Stimulated activated CD4-positive, alpha-beta T cell treated with anti-CD3 and anti-CD28 coated beads, Interleukin-1b, Interleukin-23, amount 100 ng/mL, for 1 hour (primary cell): ENCODE results near the gene TRAFD1.
"Not testable (repeated sequence)": the region's sequence is repeated elsewhere in the genome, so short reads cannot be mapped to it uniquely, and the experiment has no call there.

Experiments used
- DNase-seq, 2 donors: peaks; one replicate each; pipeline ENCODE4 v3.0.0-alpha.2; 2020; ENCODE audit warnings: low read depth in 2 of 2

The TRAFD1 gene, protein sequence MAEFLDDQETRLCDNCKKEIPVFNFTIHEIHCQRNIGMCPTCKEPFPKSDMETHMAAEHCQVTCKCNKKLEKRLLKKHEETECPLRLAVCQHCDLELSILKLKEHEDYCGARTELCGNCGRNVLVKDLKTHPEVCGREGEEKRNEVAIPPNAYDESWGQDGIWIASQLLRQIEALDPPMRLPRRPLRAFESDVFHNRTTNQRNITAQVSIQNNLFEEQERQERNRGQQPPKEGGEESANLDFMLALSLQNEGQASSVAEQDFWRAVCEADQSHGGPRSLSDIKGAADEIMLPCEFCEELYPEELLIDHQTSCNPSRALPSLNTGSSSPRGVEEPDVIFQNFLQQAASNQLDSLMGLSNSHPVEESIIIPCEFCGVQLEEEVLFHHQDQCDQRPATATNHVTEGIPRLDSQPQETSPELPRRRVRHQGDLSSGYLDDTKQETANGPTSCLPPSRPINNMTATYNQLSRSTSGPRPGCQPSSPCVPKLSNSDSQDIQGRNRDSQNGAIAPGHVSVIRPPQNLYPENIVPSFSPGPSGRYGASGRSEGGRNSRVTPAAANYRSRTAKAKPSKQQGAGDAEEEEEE

DNA sequence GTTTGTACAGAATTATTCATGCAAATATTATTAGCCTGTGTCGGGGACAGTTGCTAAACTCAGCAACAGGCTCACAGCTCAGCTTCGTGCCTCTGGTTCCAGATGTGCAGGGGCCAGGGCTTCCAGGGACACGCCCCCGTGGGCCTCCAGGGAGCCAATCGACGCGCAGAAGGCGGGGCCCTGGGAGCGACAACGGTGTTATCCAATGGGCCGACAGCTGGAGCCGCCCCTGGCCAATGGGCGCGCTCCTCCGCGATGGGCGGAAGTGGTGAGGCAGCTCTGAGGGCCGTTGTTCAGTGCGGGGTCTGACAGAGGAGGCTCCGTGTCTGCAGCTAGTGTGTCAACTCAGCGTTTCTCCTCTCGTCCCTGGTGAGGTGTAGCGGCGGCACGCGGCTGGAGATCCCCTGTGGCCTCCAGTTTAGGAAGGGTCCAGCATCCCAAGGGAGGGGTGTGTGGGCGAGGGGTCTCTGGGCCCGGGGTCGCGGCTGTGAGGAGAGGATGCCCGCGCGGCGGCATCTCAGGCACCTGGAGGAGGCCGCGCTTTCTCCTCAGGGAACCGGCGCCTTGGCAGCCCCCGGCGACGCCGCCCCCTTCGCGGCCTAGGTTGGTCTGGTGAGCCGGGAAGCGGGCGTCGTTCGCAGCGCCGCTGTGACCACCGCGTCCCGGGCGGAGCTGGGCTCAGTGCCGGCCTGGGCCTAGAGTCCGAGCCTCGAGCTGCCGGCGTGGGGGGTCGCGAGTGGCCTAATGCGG lies at the start of gene TRAFD1:
TRAFD1 (plus strand) TSS at position 311 of the 750 bp plus-strand sequence. CDS start 4,963 bp downstream, outside the sequence.
- DNase-seq: peak; percentile 94 to 96

DNA sequence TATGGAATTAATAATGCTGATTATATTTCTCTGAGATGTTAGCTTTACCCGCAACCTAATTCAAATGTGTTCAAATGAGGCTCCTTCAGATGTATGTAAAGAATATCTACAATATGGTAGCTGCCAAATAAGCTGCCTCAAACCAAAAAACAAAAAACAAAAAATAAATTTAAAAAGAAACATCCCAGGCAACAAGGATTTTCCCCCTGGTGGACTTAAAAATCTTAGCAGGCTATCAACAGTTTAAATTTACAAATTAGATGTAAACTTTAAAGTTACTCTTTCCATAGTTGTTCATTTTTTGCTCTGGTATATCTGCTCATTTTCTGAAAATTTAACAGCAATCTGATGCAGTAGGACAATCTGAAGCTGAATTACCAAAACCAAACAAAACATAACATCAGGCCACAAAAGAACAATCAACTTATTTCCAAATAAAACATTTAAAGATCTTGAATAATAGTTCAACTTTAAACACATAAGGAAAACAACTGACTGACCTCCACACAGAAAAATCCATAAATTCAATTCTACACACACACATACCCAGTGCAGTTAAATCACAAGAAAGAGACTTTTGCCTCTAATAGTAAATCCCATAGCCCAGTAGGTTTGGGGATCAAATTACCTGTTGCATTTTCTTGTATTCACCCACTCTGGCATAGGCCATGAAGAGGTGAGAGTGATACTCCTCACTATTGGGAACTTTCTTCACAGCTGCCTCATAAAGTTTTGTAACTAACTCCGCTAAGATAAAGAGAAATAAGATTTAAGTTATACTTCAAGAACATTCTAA lies 38.1 kb upstream of the TRAFD1 start:
- DNase-seq: no peak

DNA sequence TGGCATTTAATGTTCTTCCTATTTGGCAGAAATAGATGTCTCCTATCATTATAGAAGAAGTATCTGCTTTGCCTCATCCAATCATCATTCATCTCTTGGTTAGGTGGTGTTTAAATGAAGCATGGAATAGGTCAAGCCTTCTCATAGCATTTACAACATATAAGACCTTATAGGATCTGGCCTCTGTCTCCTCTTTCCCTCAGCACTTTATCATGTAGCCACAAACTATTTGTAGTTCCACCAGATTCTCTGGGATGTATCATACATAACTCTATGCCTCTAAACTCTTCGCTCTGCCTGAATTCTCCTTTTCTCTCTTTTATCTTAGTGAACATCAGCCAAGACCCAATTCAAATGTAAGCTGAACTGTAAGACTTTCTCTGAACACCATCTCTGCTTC lies 37.5 kb upstream of the TRAFD1 start:
- DNase-seq: no peak

DNA sequence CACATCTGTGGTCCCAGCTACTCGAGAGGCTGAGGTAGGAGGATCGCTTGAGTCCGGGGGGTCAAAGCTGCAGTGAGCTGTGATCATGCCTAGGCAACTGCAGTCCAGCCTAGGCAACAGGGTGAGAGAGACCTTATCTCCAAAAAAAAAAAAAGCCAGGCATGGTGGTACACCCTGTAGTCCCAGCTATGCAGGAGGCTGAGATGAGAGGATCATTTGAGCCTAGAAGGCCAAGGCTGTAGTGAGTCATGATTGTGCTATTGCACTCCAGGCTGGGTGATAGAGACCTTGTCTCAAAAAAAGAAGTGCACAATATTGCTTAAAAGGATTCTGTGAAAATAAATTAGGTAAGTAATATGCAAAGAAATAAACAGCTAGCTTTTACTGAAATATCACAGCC lies 33.8 kb upstream of the TRAFD1 start:
- no peak for DNase-seq

DNA sequence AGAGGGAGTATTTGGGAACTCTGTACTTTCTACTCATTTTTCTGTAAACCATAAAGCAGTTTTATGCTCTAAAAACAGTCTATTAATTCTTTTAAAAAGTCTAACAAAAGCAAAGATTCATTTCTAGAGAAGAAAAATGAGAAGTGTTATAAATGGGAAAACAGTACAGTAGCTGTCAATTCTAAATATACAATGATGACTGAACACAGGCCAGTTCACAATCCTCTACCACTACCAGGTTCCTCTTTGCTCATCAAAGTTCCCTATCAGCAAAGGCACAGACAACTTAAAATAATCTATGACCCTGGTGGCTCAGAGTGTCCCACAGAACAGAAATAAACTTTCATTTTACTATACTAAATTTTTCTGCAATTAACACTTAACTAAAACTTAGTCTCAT lies 29.3 kb upstream of the TRAFD1 start:
- DNase-seq: no peak

DNA sequence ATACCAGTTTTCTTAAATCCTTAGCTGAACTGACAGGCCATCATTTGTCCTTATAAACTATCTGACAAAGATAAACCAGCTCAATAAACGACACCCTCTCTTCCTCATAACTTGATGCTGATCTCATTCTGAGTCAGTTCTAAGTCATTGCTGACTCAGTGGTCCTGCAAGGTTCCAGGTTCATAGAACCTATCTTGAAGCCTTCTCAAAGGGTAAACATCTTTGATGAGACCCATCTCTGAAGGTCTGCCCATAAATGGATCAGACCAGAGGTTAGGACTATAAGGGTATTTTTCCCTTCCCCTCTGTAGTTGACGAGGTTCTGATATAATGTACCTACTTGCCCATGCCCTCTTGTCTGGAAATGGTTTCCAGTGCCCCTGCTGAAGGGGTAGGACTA lies 28.7 kb upstream of the TRAFD1 start:
- DNase-seq: no peak

DNA sequence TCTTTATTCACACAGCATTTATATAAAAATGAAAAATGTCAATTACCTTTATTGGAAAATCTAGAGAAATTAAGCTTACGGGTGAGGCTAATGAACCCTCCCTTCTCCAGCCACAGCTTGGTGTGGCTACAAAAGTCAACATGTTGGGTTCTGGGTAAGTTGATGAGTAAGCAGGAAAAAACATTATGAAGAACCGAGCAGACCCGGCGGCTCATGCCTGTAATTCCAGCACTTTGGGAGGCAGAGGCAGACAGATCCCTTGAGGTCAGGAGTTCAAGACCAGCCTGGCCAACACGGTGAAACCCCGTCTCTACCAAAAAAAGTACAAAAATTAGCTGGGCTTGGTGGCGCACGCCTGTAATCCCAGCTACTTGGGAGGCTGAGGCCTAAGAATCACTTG lies 27.7 kb upstream of the TRAFD1 start:
- DNase-seq: no peak

DNA sequence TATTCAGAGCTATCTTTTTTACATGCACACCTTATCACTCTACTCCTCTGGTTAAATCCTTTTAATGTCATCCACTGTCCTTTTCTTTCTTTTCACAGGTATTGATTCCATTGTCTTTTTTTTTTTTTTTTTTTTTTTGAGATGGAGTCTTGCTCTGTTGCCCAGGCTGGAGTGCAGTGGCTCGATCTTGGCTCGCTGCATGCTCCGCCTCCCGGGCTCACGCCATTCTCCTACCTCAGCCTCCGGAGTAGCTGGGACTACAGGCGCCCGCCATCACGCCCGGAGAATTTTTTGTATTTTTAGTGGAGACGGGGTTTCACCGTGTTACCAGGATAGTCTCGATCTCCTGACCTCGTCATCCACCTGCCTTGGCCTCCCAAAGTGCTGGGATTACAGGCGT lies 24.9 kb upstream of the TRAFD1 start:
- not testable (repeated sequence) for DNase-seq

DNA sequence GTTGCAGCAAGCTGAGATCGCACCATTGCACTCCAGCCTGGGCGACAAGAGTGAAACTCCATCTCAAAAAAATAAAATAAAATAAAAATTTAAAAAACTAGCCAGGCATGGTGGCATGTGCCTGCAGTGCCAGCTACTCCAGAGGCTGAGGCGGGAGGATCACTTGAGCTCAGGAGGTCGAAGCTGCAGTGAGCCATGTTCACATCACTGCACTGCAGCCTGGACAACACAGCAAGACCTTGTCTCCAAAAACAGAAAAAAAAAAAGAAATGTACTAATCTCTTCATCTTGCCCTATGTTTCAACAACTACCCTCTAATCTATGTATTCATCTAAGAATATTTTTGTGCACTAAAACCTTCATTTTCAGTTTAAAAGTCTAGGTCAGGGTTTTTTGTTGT lies 23.2 kb upstream of the TRAFD1 start:
- DNase-seq: no peak

DNA sequence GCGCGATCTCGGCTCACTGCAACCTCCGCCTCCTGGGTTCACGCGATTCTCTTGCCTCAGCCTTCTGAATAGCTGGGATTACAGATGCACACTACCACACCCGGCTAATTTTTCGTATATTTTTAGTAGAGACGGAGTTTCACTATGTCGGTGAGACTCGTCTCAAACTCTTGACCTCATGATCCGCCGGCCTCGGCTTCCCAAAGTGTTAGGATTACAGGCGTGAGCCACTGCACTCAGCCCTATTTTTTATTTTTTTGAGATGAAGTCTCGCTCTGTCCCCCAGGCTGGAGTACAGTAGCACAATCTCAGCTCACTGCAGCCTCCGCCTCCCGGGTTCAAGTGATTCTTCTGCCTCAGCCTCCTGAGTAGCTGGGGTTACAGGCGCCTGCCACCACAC lies 22.6 kb upstream of the TRAFD1 start:
- DNase-seq: not testable (repeated sequence)

DNA sequence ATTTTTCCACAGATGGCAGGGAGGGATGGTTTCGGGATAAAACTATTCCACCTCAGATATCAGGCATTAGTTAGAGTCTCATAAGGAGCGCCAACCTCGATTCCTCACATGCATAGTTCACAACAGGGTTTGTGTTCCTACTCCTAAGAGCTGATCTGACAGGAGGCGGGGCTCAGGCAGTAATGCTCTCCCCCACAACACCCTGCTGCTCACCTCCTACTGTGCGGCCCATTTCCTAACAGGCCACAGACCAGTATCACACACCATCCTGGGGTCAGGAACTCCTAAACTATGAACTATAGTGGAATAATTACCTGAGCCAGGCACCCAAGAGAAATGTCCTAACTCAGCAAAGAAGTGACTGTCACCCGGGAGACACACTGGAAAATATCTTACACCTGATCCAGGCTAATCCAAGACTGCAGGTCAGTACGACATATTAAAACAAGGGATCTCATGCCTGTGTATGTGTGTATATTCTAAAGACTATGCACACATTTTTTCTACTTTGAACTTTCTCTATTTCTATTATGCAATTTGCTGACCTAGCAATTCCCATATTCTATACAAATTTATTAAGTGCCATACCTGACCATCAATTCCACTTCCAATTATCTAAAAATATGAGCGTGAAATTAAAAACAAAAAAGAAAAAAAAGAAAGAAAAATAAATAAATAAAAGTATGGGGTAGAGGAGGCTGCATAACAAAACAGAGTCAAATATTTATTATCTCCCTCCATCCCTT lies 21.4 kb upstream of the TRAFD1 start:
- no peak for DNase-seq

DNA sequence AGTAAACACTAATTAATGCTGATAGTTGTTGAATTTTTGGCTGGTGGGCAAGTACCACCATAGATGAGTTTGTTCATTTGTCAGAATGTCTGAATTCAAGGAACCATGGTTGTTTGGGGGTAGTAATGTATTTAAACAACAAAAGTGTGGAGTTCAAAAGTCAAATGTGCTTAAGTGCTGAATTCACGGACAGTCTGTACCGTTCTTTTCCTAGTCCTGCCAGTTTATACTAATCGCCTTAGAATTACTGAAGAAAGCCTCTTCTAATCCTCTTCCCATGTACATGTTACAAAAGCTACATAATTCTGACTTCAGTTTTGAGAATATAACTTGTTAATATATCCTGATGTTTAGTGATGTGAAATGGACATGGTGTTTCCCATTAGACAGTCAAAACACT lies 19.5 kb upstream of the TRAFD1 start:
- no peak for DNase-seq

DNA sequence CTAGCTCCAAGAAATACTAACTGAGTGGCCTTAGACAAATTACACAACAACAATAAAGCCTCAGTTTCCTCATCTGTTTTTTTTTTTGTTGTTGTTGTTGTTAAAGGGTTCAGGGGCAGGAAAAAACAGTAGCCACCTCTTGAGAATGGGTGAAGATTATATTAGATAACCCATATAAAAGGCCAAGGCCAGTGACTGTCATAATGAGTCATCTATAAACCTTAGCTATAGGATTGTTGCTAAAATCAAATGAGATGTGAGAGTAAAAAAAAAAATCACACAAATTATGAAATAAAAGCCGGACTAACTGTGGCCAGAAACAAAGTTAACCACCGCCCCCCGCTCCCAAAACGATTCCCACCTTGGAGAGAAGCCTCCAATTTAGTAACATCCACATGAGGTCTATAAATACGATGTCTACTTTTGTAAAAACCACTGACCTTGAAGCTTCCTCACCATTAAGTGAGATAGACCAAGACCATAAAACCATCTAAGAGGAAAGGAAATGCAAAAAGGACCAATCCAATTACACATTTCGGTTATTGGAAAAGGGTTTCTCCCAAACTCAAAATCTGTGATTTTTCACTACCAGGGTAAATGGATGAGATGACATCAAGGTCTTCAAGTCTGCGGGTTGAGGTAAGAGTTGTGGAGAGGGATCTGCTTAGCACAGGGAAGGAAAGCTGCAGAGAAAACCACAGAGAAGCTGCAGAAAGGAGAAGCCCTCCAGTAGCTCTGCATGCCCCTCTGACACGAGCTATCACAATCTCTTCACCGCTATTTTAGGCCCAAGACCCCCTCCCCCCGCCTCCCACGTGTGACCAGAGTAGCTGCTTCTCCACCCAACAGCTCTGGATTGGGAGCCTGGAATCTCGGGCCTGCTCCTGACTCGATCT lies 17.8 kb upstream of the TRAFD1 start:
- DNase-seq: no peak

DNA sequence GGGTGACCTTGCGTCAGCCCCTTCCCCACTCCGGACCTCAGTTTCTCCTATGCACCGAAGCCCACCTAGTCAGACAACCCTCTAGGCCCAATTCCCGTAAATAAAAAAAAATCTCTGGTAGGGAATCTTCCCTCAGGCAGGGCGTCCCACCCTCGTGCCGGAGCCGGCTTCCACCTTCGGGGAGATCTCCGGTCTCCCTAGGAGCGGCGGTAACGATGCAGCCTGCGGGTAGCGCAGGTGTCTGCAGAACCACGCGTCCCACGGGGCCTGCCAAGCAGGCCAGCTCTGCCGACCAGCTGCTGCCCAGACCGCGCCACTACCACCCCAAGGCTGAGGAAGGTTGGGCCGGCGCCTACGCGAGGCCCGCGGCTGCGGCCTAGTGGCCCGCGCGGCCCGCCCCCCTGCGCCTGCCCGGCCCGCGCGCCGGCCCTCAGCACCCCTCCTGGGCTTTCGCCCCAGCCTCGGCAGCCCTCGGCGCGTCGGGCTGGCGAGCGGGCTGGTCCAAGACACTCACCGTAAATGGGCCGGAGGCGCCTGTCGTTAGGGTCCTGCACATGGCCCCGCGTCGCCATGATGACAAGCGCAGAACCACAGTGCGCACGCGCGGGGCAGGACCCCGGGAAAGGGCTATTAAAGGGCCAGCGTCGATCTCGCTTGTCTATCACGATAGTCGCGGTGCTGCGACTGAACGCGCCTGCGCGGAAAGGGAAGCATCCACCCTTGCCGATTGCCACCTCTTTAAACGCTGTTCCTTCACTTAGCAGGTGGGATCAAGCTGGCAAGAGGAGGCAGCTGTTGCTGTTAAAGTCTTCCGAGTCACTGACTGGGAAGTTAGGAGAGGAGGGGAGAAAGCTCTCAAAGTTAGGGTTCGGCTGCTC lies 16.9 kb upstream of the TRAFD1 start, which contains the start of gene NAA25:
NAA25 (minus strand) TSS at position 582 of the 878 bp plus-strand sequence; CDS start at position 572, 10 bp downstream.
- peak; percentile 65 to 75 for DNase-seq

DNA sequence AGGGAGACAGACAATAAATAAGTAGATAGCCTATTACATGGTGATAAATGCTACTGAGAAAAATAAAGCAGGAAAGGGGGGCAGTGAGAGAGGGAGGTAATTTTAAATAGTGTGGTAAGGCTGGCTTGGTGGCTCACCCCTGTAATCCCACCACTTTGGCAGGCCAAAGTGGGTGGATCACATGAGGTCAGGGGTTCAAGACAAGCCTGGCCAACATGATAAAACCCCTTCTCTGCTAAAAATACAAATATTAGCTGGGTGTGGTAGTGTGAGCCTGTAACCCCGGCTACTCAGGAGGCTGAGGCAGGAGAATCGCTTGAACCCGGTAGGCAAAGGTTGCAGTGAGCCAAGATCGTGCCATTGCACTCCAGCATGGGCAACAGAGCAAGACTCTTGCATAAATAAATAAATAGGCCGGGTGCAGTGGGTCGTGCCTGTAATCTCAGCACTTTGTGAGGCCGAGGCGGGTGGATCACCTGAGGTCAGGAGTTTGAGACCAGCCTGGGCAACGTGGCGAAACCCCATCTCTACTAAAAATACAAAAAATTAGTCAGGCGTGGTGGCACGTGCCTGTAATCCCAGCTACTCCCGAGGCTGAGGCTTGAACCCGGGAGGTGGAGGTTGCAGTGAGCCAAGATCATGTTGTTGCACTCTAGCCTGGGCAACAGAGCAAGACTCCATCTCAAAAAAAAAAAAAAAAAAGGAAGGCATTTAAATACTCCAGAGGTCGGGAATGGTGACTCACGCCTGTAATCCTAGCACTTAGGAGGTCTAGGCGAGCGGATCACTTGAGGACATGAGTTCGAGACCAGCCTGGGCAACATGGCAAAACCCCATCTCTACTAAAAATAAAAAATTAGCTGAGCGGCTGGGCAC lies 14.3 kb upstream of the TRAFD1 start:
- not testable (repeated sequence) for DNase-seq

DNA sequence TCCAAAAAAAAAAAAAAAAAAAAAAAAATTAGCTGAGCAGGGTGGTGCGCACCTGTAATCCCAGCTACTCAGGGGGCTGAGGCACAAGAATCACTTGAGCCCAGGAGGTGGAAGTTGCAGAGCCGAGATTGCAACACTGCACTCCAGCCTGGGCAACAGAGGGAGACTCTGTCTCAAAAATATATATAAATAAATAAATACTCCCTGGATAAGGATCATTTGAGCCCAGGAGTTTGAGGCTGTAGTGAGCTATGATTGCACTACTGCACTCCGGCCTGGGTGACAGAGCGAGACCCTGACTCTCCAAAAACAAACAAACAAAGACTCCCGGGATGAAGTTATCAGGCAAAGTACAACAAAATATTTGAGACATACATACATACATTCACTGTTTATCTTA lies 13.4 kb upstream of the TRAFD1 start:
- no peak for DNase-seq

DNA sequence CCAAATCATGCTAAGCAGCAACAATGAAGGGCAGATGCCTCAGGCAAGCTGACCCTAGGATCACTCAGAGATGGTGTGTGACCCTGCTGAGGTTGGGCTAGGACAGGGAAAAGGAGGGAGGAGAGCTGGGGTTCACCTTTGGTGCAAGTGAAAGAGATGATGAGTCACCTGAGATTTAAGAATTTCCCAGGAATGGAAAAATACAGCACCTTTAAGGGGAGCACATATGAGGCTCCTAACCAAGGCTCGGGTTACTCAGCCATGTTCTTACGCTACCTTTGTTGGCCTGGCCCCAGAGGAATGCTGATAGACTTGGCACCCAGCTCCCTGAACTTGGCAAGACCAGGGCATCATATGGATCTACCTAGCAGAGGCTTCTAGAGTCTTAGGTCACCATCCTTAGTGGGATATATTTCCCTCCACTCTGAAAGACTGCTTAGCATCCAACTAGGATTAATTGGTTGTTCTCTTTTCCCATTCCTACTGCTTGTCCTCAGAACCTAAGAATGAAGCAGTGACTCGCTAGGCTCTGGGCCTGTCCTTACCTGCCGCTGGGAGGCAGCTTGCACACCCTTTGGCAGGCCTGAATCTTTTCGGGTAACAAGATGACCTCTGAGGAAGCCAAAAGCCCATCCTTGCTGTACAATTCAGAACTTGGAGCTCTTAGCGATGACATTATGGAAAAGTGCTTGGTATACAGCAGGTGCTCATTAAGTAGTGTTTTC lies 12.8 kb upstream of the TRAFD1 start:
- no peak for DNase-seq
